ENCODE results near the gene HIRIP3. TPM values are rescaled to one million over a fixed set of nuclear protein-coding genes. Genes with fewer than 3 reads are reported as not detected.

The HIRIP3 gene
- total and polyA plus RNA-seq, 2 of the 8 experiments (the other 6 are each of a cell fraction or from before 2014, with no cell fraction given) = 11.9 to 18.5 TPM

- H3K4me1 ChIP-seq (replicated peaks in 1 of 4; ENCODE audit: control insufficient read depth in 3 of 4, insufficient read depth in 4 of 4, low read length in 3 of 4) = peaks cover 0 to 21% (median 11%) of the 10 kb centered on the region in 4 experiments; a peak in 6 of 7 replicates
- no peak for TF ChIP-seq SIN3A (conservative IDR thresholded peaks at IDR 0.05 in 1 of 2, IDR thresholded peaks at IDR 0.05 in 1 of 2; ENCODE audit: low read depth in 1 of 2, low read length in 2 of 2)
- no peak for TF ChIP-seq TEAD4 (IDR thresholded peaks at IDR 0.05; ENCODE audit: low read depth, low read length)
- no peak for TF ChIP-seq BRCA1 (IDR thresholded peaks at IDR 0.05; ENCODE audit: low read depth, low read length)
- TF ChIP-seq RFX5 (IDR thresholded peaks at IDR 0.05; ENCODE audit: borderline replicate concordance, low read depth, low read length) = no peak
- no peak for TF ChIP-seq ZNF274 (IDR thresholded peaks at IDR 0.05; ENCODE audit: borderline replicate concordance, extremely low read depth, low read length)
- TF ChIP-seq RAD21 (IDR thresholded peaks at IDR 0.05 in 1 of 2, conservative IDR thresholded peaks at IDR 0.05 in 1 of 2; ENCODE audit: low read depth in 2 of 2, low read length in 2 of 2) = no peak
- no peak for TF ChIP-seq SIRT6 (IDR thresholded peaks at IDR 0.05; ENCODE audit: low read length)
- no peak for TF ChIP-seq HDAC2 (IDR thresholded peaks at IDR 0.05; ENCODE audit: borderline replicate concordance in 1 of 2, low read depth in 2 of 2, low read length in 2 of 2)
- FAIRE-seq (no peak), DNase-seq (ENCODE audit: low read depth in 1 of 2, low spot score in 2 of 2) (no peak)
- no peak overlapping the region for H2BK20ac ChIP-seq (ENCODE audit: low read length)
- CTCF ChIA-PET (ENCODE audit: partially characterized antibody) = interaction anchor here (0.6 to 3.2 kb wide), 9 partner anchors 8 to 306 kb away, joined by 3 to 10 read pairs (median 7); partner anchors contain the start of genes INO80E and TBX6
- no peaks in the 10 kb centered on the region for H3K79me2 ChIP-seq (ENCODE audit: control insufficient read depth in 1 of 2, insufficient read depth in 2 of 2, low read length in 2 of 2)
- H4K8ac ChIP-seq (ENCODE audit: extremely low read depth, insufficient read depth, low read length) = peak overlapping the region; percentile 74
- H2AFZ ChIP-seq (ENCODE audit: low read length) = no peak overlapping the region
- H4K20me1 ChIP-seq (replicated peaks in 1 of 2; ENCODE audit: control insufficient read depth in 1 of 2, insufficient read depth in 2 of 2, low read length in 2 of 2) = peaks cover 3 to 7% of the 10 kb centered on the region in 2 experiments
- H3K9me3 ChIP-seq (ENCODE audit: insufficient read depth in 2 of 2, low read depth in 1 of 2, low read length in 1 of 2) = no peaks in the 10 kb centered on the region
- H2BK5ac ChIP-seq (ENCODE audit: low read depth, low read length) = no peak overlapping the region
- peaks cover 12% of the 10 kb centered on the region; the same call in 1 of the 2 replicates for H3K23me2 ChIP-seq (ENCODE audit: low read depth, low read length)
- H3K14ac ChIP-seq (ENCODE audit: insufficient read length) = no peak overlapping the region
- H3K4me3 ChIP-seq (ENCODE audit: extremely low read depth in 1 of 4, insufficient read depth in 2 of 4, low read depth in 3 of 4, low read length in 4 of 4) = no peak overlapping the region
- H4K5ac ChIP-seq (ENCODE audit: insufficient read length, low read depth, low read length) = no peak overlapping the region
- no peak overlapping the region for H2AK5ac ChIP-seq (ENCODE audit: low read depth, low read length)
- H4K91ac ChIP-seq (replicated peaks; ENCODE audit: insufficient read length, low read length) = no peak overlapping the region
- no peak overlapping the region for H2BK120ac ChIP-seq (replicated peaks; ENCODE audit: low read depth, low read length)
- peaks cover 0 to 17% (median 10%) of the 10 kb centered on the region in 4 experiments; a peak in 4 of 7 replicates for H3K27me3 ChIP-seq (replicated peaks in 1 of 4; ENCODE audit: control insufficient read depth in 3 of 4, extremely low read depth in 1 of 4, insufficient read depth in 3 of 4, low read length in 3 of 4)
- no peak overlapping the region for H3K23ac ChIP-seq (ENCODE audit: insufficient read length)
- H3K79me1 ChIP-seq (ENCODE audit: low read depth, low read length) = no peaks in the 10 kb centered on the region
- H3K36me3 ChIP-seq (ENCODE audit: control insufficient read depth in 2 of 4, insufficient read depth in 4 of 4, low read length in 3 of 4) = peaks cover 0 to 10% (median 5%) of the 10 kb centered on the region in 4 experiments; a peak in 5 of 8 replicates
- no peak overlapping the region for H2BK12ac ChIP-seq (ENCODE audit: low read depth, low read length)
- no peak overlapping the region for H2BK15ac ChIP-seq (ENCODE audit: low read length)
- WGBS, 2 experiments (ENCODE audit: extremely low coverage in 1 of 2, insufficient coverage in 1 of 2, insufficient read length in 1 of 2, insufficient replicate concordance in 2 of 2, low coverage in 1 of 2, low lambda C conversion rate in 2 of 2, missing lambda C conversion rate in 1 of 2) = 98% methylated on average over 27 of the region's 34 CpGs; no CpG with 5 or more reads in 1 of the 2 experiments
- no peak overlapping the region for H3K4me2 ChIP-seq (ENCODE audit: insufficient read depth in 1 of 2, low read depth in 2 of 2, low read length in 2 of 2)
- no peak overlapping the region for H3K9ac ChIP-seq (replicated peaks in 1 of 4; ENCODE audit: extremely low read depth in 1 of 4, low read depth in 3 of 4, low read length in 3 of 4)
- H3K56ac ChIP-seq (replicated peaks; ENCODE audit: insufficient read length, low read depth, low read length) = no peak overlapping the region
- POLR2A ChIA-PET (ENCODE audit: partially characterized antibody) = interaction anchor here (0.7 to 4.9 kb wide), 13 partner anchors 8 to 198 kb away, joined by 3 to 34 read pairs (median 4); partner anchors contain the start of genes C16orf92, HIRIP3, INO80E and KCTD13
- H3K4ac ChIP-seq (replicated peaks; ENCODE audit: insufficient read length, low read depth, low read length) = no peak overlapping the region
- no peak overlapping the region for H3K18ac ChIP-seq (ENCODE audit: extremely low read depth, low read length)
- H3K27ac ChIP-seq (ENCODE audit: low read depth, low read length) = no peak overlapping the region
Measured at GRCh38 chr16:30006659-30007377, 11.4 kb upstream of the HIRIP3 start.
